ENCODE measurements around the gene PCBP3. TPM values are rescaled to one million over a fixed set of nuclear protein-coding genes. Genes with fewer than 3 reads are reported as not detected.

The PCBP3 gene
- total RNA-seq, 1 experiment from 2014 or later = 10.9 TPM

GRCh38 chr21:45988366-45989347 lies 345.1 kb downstream of the PCBP3 start:
- Histone ChIP-seq H2BK120ac (ENCODE audit: low read depth, low read length, poor library complexity, severe bottlenecking) (no peak overlapping the region), H4K20me1 (ENCODE audit: control insufficient read depth, insufficient read depth, insufficient read length) (peaks cover 4% of the 10 kb centered on the region), H3K27me3 (ENCODE audit: insufficient read depth, low read length) (no peaks in the 10 kb centered on the region), H3K27ac (ENCODE audit: insufficient read length, low read depth, low read length) (no peak overlapping the region), H2BK15ac (ENCODE audit: low read depth, low read length) (no peak overlapping the region), H3K9me3 (ENCODE audit: control insufficient read depth, low read depth, low read length) (no peaks in the 10 kb centered on the region), H3K23ac (ENCODE audit: insufficient read length, low read depth, low read length) (no peak overlapping the region), H4K8ac (replicated peaks; ENCODE audit: insufficient read length, low read depth, low read length) (no peak overlapping the region), H3K79me2 (ENCODE audit: insufficient read depth, low read length) (no peaks in the 10 kb centered on the region), H4K5ac (ENCODE audit: insufficient read length, low read depth, low read length) (no peak overlapping the region), H3K14ac (ENCODE audit: insufficient read depth, low read length) (no peak overlapping the region), H3K4me1 (ENCODE audit: insufficient read depth, low read length) (no peaks in the 10 kb centered on the region), H2AK5ac (ENCODE audit: insufficient read length, low read length) (no peak overlapping the region), H3K56ac (ENCODE audit: insufficient read length, low read depth, low read length) (no peak overlapping the region), H3T11ph (ENCODE audit: low read length) (no peak overlapping the region), H2BK12ac (ENCODE audit: insufficient read length, low read depth, low read length) (no peak overlapping the region), H3K79me1 (ENCODE audit: insufficient read depth, low read depth, low read length, poor library complexity, severe bottlenecking) (no peaks in the 10 kb centered on the region), H2BK5ac (ENCODE audit: insufficient read length, low read length) (no peak overlapping the region), H2AFZ (ENCODE audit: low read length) (no peak overlapping the region), H2BK20ac (ENCODE audit: low read depth, low read length, poor library complexity, severe bottlenecking) (no peak overlapping the region), H3K4me2 (ENCODE audit: insufficient read depth, insufficient read length, low read length) (no peak overlapping the region), H3K23me2 (ENCODE audit: insufficient read length, low read depth, low read length, poor library complexity, severe bottlenecking) (no peaks in the 10 kb centered on the region), H3K9ac (ENCODE audit: extremely low read depth, insufficient read length, low read length) (no peak overlapping the region), H4K91ac (ENCODE audit: insufficient read length, low read depth, low read length) (no peak overlapping the region), H3K4ac (ENCODE audit: low read depth, low read length) (no peak overlapping the region), H3K18ac (ENCODE audit: insufficient read length, low read depth, low read length) (no peak overlapping the region)
- peaks cover 19 to 32% (median 24%) of the 10 kb centered on the region in 3 experiments; a peak in 6 of 7 replicates for H3K36me3 Mint-ChIP-seq (ENCODE audit: insufficient read depth in 1 of 3, low read depth in 3 of 3)
- H3K27me3 Mint-ChIP-seq (ENCODE audit: low read depth) = no peaks in the 10 kb centered on the region
- DNase-seq = no peak
- no peaks in the 10 kb centered on the region for H3K9me3 Mint-ChIP-seq
- H3K4me3 Mint-ChIP-seq = no peak overlapping the region
- WGBS (ENCODE audit: extremely low coverage, insufficient read length, low lambda C conversion rate) = no CpG with 5 or more reads among the region's 36 CpGs
- TF ChIP-seq CTCF (conservative IDR thresholded peaks at IDR 0.05) = no peak
- H3K4me1 Mint-ChIP-seq = no peaks in the 10 kb centered on the region; a peak in 1 of 4 replicates
- no peak overlapping the region; a peak in 1 of 7 replicates for H3K27ac Mint-ChIP-seq
